Panc1 (cell line): ENCODE data around the gene ATG4B. TPM values are rescaled to one million over a fixed set of nuclear protein-coding genes. Genes with fewer than 3 reads are reported as not detected.

Experiments used
- ATAC-seq: fragments of 200-7000 bp; cut with Tn5 transposase; 2 replicates; pipeline ENCODE4 v1.9.1; 2020; ENCODE audit warnings: mild to moderate bottlenecking, moderate library complexity
- BruUV-seq: library from RNA; stranded (reverse); fragments of 400-500 nt; replicated peaks from 2 replicates; lab custom pipeline; 2021; lab: Mats Ljungman, UMichigan
- CTCF ChIA-PET: fragments of 300-600 bp; sonication (Branson Sonifier 250); formaldehyde crosslinking; loops from one replicate; lab custom pipeline; 2022; ENCODE audit warnings: antibody characterized with exemption; lab: Charles Lee
- POLR2A ChIA-PET: fragments of 300-600 bp; sonication (Branson Sonifier 250); formaldehyde crosslinking; loops from one replicate; lab custom pipeline; 2022; ENCODE audit warnings: antibody characterized with exemption; lab: Charles Lee
- DNase-seq: peaks from one replicate; pipeline ENCODE4 v3.0.0-alpha.2; 2010; ENCODE audit warnings: low read depth, low spot score
- H3K27ac ChIP-seq: 2 replicates; pipeline ENCODE4 v1.5.1; 2011; ENCODE audit warnings: mild to moderate bottlenecking, low read length, inconsistent platforms
- H3K27me3 ChIP-seq: fragments of 200-500 bp; sonication (Bioruptor generic); 2 replicates; pipeline ENCODE4 v1.6.0; 2014; ENCODE audit warnings: low read length, inconsistent platforms; ENCODE audit not compliant: control insufficient read depth, insufficient read depth
- H3K36me3 ChIP-seq: fragments of 200-500 bp; sonication (Bioruptor generic); 2 replicates; pipeline ENCODE4 v1.5.1; 2014; ENCODE audit warnings: inconsistent platforms, mild to moderate bottlenecking, low read length, moderate library complexity; ENCODE audit not compliant: control insufficient read depth, insufficient read depth
- H3K4me1 ChIP-seq: 2 replicates; pipeline ENCODE4 v1.5.1; 2011; ENCODE audit warnings: inconsistent platforms, mild to moderate bottlenecking, low read length, moderate library complexity; ENCODE audit not compliant: control insufficient read depth, insufficient read depth
- H3K4me3 ChIP-seq, 2 experiments: 2 replicates each; pipeline ENCODE4 v1.5.1; 2011 to 2012; ENCODE audit warnings: low read depth in 2 of 2, low read length in 2 of 2, mild to moderate bottlenecking in 2 of 2, inconsistent platforms in 1 of 2, moderate library complexity in 1 of 2
- H3K9me3 ChIP-seq: fragments of 200-500 bp; sonication (Bioruptor generic); 2 replicates; pipeline ENCODE4 v1.5.1; 2014; ENCODE audit warnings: low read depth, mild to moderate bottlenecking, inconsistent platforms, low read length, moderate library complexity; ENCODE audit not compliant: control insufficient read depth, insufficient read depth
- POLR2AphosphoS5 ChIP-seq: IDR thresholded peaks from 2 replicates; pipeline ENCODE4 v1.6.1; 2012; ENCODE audit warnings: mild to moderate bottlenecking, low read depth, low read length, moderate library complexity
- SIN3A ChIP-seq: IDR thresholded peaks from 2 replicates; pipeline ENCODE4 v1.6.1; 2012; ENCODE audit warnings: low read depth, mild to moderate bottlenecking, low read length, moderate library complexity, borderline replicate concordance; ENCODE audit not compliant: insufficient read depth
- TCF7L2 ChIP-seq: IDR thresholded peaks from 2 replicates; pipeline ENCODE4 v1.6.1; 2011; ENCODE audit warnings: mild to moderate bottlenecking, low read depth, low read length, inconsistent platforms
- in situ Hi-C: cut with HindIII; loops from 2 replicates; pipeline ENCODE4 v1.10.0; 2016; ENCODE audit warnings: low sequenced_read_pairs, low pct_unique_long_range_greater_than_20kb
- intact Hi-C: fragments of 100-400 bp; cut with micrococcal nuclease; formaldehyde crosslinking; loops from one replicate; pipeline ENCODE4 v1.10.0; 2022; ENCODE audit not compliant: unreplicated experiment
- total RNA-seq: library from RNA; stranded (reverse); gene quantifications from one replicate; pipeline ENCODE4 v1.2.1, GENCODE V29; 2021; ENCODE audit not compliant: unreplicated experiment
- TF ChIP-seq, protein P1 (sequence below), 2 experiments: IDR thresholded peaks; 2 replicates each; pipeline ENCODE4 v1.6.1; 2011 to 2012; ENCODE audit warnings: low read depth in 2 of 2, control low read depth in 1 of 2, low read length in 1 of 2, mild to moderate bottlenecking in 1 of 2, moderate library complexity in 1 of 2; ENCODE audit not compliant: insufficient read depth in 1 of 2
- TF ChIP-seq, protein P2 (sequence below): fragments of 450-650 bp; IDR thresholded peaks from 2 replicates; pipeline ENCODE4 v1.5.1; 2017; ENCODE audit warnings: mild to moderate bottlenecking

ATG4B gene
- total RNA-seq, 1 experiment from 2014 or later = 84.2 TPM

DNA sequence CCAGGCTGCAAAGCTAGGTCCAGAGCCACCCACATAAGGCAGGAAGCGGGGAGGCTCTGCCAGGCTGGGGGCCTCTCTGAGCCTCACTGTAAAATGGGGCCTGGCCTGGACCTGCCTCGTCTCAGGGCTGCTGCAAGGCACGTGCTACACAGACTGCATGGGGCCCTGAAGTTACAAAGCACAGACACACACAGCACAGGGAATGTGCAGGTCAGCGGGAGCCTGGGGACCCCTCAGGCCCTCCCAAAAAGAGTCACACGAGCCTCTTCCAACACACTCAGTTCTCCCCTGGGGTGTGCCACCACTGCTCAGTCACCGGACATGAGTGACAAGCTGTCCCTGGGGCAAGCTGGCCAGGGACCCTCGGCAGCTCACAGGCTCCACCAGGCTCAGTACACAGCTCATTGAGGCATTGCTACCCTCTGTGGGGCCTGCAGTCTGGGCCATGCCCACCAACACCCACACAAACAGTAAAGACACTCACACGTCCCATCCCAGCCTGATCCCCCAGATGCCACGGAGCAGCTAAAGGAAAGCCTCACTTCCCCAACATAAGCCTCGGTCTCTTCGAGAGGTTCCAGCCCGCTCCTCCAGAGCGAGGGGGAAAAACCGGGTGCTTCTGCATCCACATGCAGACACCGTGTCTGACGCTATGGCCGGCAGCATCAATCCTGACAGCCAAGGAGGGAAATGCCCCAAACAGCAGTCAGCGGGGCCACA, 45.2 kb upstream of the ATG4B start:
- no peaks in the 10 kb centered on the region for H3K4me1 ChIP-seq
- CTCF ChIA-PET = no interaction called here
- H3K4me3 ChIP-seq = no peak overlapping the region
- H3K27ac ChIP-seq = no peak overlapping the region
- H3K9me3 ChIP-seq = peaks cover 10% of the 10 kb centered on the region; the same call in 1 of the 2 replicates
- no peaks in the 10 kb centered on the region for H3K36me3 ChIP-seq
- intact Hi-C loops = no loop called here
- no peak for ATAC-seq
- in situ Hi-C loops = no loop called here
- no peaks in the 10 kb centered on the region for H3K27me3 ChIP-seq
- TF ChIP-seq SIN3A (no peak), TCF7L2 (no peak), POLR2AphosphoS5 (no peak)
- TF ChIP-seq, protein P1, sequence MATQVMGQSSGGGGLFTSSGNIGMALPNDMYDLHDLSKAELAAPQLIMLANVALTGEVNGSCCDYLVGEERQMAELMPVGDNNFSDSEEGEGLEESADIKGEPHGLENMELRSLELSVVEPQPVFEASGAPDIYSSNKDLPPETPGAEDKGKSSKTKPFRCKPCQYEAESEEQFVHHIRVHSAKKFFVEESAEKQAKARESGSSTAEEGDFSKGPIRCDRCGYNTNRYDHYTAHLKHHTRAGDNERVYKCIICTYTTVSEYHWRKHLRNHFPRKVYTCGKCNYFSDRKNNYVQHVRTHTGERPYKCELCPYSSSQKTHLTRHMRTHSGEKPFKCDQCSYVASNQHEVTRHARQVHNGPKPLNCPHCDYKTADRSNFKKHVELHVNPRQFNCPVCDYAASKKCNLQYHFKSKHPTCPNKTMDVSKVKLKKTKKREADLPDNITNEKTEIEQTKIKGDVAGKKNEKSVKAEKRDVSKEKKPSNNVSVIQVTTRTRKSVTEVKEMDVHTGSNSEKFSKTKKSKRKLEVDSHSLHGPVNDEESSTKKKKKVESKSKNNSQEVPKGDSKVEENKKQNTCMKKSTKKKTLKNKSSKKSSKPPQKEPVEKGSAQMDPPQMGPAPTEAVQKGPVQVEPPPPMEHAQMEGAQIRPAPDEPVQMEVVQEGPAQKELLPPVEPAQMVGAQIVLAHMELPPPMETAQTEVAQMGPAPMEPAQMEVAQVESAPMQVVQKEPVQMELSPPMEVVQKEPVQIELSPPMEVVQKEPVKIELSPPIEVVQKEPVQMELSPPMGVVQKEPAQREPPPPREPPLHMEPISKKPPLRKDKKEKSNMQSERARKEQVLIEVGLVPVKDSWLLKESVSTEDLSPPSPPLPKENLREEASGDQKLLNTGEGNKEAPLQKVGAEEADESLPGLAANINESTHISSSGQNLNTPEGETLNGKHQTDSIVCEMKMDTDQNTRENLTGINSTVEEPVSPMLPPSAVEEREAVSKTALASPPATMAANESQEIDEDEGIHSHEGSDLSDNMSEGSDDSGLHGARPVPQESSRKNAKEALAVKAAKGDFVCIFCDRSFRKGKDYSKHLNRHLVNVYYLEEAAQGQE (IDR thresholded peaks at IDR 0.05; ENCODE audit: insufficient read depth in 1 of 2, low read depth in 2 of 2, low read length in 1 of 2) = no peak
- TF ChIP-seq, protein P2, sequence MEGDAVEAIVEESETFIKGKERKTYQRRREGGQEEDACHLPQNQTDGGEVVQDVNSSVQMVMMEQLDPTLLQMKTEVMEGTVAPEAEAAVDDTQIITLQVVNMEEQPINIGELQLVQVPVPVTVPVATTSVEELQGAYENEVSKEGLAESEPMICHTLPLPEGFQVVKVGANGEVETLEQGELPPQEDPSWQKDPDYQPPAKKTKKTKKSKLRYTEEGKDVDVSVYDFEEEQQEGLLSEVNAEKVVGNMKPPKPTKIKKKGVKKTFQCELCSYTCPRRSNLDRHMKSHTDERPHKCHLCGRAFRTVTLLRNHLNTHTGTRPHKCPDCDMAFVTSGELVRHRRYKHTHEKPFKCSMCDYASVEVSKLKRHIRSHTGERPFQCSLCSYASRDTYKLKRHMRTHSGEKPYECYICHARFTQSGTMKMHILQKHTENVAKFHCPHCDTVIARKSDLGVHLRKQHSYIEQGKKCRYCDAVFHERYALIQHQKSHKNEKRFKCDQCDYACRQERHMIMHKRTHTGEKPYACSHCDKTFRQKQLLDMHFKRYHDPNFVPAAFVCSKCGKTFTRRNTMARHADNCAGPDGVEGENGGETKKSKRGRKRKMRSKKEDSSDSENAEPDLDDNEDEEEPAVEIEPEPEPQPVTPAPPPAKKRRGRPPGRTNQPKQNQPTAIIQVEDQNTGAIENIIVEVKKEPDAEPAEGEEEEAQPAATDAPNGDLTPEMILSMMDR = no peak
- DNase-seq = no peak
- no TSS peak for BruUV-seq
- POLR2A ChIA-PET = interaction anchor here (0.6 kb wide), 1 partner anchor 38 kb away, joined by 4 read pairs; no protein-coding TSS in a partner anchor

DNA sequence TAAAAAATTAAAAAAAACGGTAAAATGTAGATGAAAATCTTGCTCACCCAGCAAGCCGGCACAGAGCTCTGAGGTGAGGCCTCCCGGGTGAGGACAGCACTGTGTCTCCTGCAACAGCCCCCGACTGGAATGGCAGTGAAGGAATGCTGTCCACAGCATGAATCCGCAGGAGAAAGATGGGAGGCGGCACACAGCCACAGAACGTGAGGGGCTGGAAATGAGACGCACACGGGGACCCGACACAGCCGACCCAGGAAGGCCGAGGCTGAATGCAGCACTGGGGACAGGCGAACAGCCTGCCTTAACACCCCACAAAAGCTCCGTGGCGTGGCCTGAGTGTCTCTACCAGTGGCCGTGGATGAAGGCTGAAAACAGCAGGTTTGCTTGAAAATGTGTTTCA, 44.2 kb upstream of the ATG4B start:
- POLR2A ChIA-PET = no interaction called here
- in situ Hi-C loops = no loop called here
- BruUV-seq = no TSS peak
- H3K9me3 ChIP-seq = peaks cover 3% of the 10 kb centered on the region; the same call in 1 of the 2 replicates
- no peak for ATAC-seq
- H3K27ac ChIP-seq = no peak overlapping the region
- intact Hi-C loops = no loop called here
- no peak for DNase-seq
- no peak for TF ChIP-seq POLR2AphosphoS5
- CTCF ChIA-PET = no interaction called here
- no peaks in the 10 kb centered on the region for H3K4me1 ChIP-seq
- no peaks in the 10 kb centered on the region for H3K27me3 ChIP-seq
- no peaks in the 10 kb centered on the region for H3K36me3 ChIP-seq
- H3K4me3 ChIP-seq = no peak overlapping the region

DNA sequence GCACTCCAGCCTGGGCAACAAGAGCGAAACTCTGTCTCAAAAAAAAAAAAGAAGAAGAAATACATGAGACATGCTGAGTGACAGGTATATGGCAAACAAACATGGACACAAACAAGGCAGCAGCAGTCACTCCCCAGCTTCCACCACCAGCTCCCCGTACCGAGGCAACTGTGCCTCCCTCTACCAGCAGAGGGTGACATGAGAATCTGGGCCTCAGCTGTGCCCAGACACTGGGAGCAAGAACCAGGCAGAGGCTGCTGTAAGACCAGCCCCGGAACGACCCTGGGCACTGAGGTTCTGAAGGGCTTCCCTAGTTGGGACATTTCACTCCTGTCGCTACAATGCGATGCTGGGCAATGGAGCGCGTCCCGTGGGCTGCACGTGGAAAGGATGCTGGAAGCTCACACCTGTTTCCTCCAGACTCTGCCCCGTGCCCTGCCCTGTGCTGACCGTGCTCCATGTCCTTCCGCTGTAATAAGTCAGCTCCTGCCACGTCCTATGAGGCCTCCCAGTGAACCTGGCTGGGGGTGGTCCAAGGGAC, 41.8 kb upstream of the ATG4B start:
- BruUV-seq = no TSS peak
- no peaks in the 10 kb centered on the region for H3K4me1 ChIP-seq
- H3K4me3 ChIP-seq = no peak overlapping the region
- POLR2A ChIA-PET = no interaction called here
- ATAC-seq (peak; percentile 82; the same call in 1 of the 2 replicates), DNase-seq (no peak)
- no peaks in the 10 kb centered on the region for H3K27me3 ChIP-seq
- intact Hi-C loops (no loop called here), in situ Hi-C loops (no loop called here)
- H3K9me3 ChIP-seq = no peaks in the 10 kb centered on the region
- no peaks in the 10 kb centered on the region for H3K36me3 ChIP-seq
- TF ChIP-seq SIN3A (no peak), POLR2AphosphoS5 (no peak), TCF7L2 (no peak)
- TF ChIP-seq, protein P1 (IDR thresholded peaks at IDR 0.05; ENCODE audit: insufficient read depth in 1 of 2, low read depth in 2 of 2, low read length in 1 of 2) = no peak
- TF ChIP-seq, protein P2 = no peak; the same call in 1 of the 2 replicates
- H3K27ac ChIP-seq = no peak overlapping the region
- CTCF ChIA-PET = no interaction called here
